ENCODE results near the gene ADGRB3.
"Not testable (repeated sequence)": the region's sequence is repeated elsewhere in the genome, so short reads cannot be mapped to it uniquely, and the experiment has no call there.

Gene ADGRB3

GRCh38 chr6:69379518-69379917, 744.4 kb downstream of the ADGRB3 start:
- DNase-seq: no peak

GRCh38 chr6:69383627-69384026, 748.5 kb downstream of the ADGRB3 start:
- no peak for DNase-seq

- DNase-seq: no peak
Observed at GRCh38 chr6:69386426-69386825, 751.3 kb downstream of the ADGRB3 start.

DNA sequence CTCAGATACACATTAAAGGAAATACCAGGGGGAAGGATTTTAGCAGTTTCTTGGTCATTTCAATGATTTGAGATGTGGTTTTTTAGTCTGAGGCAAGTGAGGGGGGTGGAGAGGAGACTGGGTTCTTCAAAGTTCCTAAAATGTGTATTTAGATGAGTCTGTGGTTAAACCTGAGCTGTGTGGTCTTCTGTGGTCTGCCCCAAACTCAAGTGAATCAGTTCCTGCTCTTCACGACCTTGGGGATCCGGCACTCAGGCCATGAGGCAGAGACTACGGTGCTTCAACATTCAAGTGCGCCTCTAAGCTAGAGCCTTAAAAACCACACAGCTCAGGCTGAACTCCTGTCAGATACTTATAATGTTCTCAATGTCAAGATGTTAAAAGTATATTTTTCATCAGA, 755.0 kb downstream of the ADGRB3 start:
- DNase-seq: no peak

DNA sequence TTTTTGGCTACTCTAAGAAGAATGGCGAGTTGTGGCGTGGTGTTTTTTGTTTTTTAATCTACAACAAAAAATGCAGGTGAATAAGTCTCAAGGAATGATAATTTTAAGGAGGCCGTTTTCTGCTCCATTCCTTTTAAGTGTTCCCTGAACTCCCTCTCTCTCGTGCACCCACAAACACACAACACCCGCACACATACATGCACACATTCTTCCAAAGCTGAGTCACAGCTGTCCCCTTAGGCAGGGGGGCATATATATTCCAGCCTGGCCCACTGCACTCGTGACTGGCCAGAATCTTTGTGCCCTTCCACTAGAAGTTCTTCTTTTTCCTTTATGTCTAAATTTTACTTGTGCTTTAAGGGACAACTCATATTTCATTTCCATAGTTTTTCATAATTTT, 756.0 kb downstream of the ADGRB3 start:
- DNase-seq: no peak

DNA sequence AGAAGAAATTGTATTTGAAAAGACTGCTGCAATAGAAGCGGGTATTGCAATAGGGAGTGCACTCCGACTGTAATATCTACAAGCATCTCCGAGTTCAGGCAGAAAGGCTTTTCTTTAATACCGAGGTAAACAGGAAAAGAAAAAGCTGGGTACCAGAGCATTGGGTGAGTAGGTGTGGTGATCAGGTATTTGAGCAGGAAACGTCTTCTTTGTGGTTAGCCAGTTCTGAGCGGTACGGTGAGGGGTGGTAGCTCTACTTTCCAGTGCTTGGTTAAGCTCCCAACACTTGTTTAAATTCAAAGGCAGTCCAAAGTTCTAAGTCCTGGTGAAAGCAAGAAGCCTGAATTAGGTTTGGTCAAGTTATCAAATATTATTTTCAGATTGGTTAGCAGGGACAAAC, 757.7 kb downstream of the ADGRB3 start:
- no peak for DNase-seq

- no peak for DNase-seq
Observed at GRCh38 chr6:69398311-69398710, 763.2 kb downstream of the ADGRB3 start.

DNA sequence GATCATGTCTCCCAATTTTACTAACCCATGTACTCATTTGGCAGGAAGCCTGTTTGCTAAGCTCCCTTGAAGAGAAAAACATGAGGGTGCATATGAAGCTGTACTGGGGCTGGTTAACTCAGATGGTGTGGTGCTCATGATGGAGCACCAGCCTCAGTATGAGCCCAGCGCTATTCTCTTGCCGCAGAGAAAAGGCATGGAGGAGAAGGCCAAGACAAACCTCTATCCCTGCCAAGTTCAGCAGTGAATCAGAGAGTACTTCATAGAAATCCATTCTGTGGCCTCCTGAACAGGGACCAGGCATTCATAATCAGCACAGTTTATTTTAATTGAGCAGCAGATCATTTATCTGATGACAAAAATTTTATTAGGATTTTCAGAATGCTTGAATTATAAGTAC, 763.6 kb downstream of the ADGRB3 start:
- no peak for DNase-seq

- no peak for DNase-seq
Observed at GRCh38 chr6:69408886-69409285, 773.8 kb downstream of the ADGRB3 start.

DNA sequence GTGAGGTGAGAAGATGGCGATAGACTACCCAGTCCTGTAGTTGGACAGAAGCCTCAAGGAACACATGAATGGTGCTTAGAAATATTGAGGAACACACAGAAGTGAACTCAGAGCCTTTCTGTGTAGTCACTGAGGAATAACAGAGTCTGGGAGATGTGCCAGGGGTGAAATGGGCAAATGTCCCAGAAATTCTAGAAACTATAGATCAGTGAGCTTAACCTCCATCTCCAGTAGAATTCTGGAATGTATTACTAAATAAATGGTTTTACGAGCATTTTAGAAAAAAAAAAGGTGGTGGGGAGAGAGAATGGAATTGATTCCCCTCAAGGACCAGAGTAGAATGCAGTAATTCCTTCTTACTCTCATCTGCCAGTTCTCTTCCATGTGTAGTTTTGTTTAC, 781.7 kb downstream of the ADGRB3 start:
- no peak for DNase-seq

DNA sequence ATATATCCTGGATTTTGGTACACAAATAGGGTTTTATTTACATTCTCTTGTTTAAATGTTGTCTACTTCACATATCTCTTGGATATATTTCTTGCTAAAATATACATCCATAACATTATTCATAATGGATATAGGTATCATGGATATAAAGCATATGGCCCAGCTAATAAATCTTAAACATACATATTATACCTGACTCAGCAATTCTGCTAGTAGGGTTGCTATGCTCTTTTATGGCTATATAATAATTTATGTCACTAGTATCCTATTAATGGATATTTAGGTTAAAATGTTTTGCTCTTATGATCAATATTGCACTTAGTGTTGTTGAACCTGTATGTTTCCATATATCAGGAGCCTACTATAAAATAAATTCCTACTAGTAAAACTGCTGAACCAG, 786.2 kb downstream of the ADGRB3 start:
- DNase-seq: no peak

DNA sequence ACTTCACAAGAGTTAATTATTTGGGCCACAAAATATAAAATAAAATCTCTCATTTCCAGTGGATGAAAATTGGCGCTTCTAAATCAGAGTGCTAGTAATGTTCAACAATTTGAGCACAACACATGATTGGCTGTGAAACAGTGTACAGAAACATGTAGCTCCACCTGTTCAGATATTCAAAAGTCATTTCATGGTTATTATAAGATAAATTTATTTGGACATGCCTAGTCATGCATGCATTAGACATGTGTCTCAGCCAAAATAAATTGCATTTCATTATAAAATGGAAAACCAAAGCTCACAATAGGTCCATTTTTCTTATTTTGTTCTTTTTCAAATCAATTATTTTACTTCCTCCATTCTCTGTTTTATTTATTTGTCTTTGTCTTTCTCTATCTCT, 786.9 kb downstream of the ADGRB3 start:
- DNase-seq: no peak

DNA sequence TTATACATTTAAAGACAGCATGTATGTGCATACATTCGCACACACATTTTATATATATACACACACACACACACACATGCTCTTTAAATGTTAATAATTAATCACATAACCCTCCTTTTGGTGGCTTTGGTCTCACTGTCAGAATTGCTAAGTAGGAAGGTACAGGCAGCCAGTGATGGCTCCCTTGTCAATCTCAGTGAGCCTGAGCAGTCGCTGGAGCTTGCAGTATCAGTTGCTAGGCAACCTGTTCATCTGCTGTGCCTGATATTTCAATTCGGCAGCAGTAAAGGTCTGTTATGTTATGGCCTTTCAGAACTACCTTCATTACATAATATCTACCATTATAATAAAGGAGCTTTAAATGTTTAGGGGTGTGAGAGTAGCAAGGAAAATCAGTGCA, 787.4 kb downstream of the ADGRB3 start:
- no peak for DNase-seq

GRCh38 chr6:69423785-69424184, 788.7 kb downstream of the ADGRB3 start:
- DNase-seq: no peak

DNA sequence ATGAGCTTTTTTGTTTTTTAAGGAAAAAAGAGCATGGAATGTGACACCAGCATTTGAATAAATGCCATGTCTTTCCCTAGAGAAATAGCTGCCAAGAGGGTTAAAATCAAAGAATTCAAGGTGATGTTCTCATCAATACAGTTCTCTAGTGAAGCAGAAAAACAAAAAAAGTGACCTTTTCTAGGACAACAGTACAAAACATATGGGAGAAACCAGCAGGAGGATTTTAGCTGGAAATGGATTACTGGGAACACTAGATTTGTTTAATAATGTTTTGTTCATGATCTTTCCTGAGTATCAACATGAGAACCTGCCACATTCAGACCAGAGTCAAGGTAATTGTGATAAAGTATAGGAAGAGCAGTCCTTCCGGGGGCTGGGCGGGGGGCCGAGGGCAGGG, 789.5 kb downstream of the ADGRB3 start:
- DNase-seq: no peak

DNA sequence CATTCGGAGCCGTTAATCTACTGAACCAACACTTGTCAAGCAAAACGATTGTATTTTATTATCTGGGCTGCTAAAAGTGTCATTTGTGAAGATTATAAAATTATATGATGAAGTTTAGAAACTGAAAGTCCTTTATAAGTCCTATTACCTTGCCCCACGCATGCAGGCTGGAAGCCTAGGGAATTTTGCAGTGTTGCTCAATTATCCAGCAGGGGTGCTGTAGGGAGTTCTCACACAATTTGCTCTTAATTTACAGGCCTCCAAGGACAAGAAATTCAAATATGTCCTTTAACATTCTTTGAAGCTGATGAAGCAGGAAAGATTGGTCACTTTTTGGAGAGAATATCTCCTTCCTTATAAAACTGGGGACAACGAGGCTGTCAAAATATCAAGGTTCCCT, 792.8 kb downstream of the ADGRB3 start:
- no peak for DNase-seq

- not testable (repeated sequence) for DNase-seq
Observed at GRCh38 chr6:69432168-69432567, 797.1 kb downstream of the ADGRB3 start.

DNA sequence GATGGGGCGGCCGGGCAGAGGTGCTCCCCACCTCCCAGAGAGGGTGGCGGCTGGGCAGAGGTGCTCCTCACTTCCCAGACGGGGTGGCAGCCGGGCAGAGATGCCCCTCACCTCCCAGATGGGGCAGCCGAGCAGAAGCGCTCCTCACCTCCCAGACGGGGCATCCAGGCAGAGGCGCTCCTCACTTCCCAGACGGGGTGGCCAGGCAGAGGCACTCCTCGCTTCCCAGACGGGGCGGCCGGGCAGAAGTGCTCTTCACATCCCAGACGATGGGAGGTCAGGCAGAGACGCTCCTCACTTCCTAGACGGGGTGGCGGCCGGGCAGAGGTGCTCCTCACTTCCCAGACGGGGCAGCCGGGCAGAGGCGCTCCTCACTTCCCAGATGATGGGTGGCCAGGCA, 798.0 kb downstream of the ADGRB3 start:
- not testable (repeated sequence) for DNase-seq

- DNase-seq: no peak
Observed at GRCh38 chr6:69438113-69438512, 803.0 kb downstream of the ADGRB3 start.
